Measurements from ENCODE around the gene MRS2.
"Not testable (repeated sequence)": the region's sequence is repeated elsewhere in the genome, so short reads cannot be mapped to it uniquely, and the experiment has no call there.

Gene MRS2

GRCh38 chr6:24385536-24386269, 17.0 kb upstream of the MRS2 start:
- no peak for DNase-seq (ENCODE audit: low read depth in 2 of 2, low spot score in 1 of 2)

- DNase-seq (ENCODE audit: low read depth in 2 of 2, low spot score in 1 of 2) = no peak
Measured at GRCh38 chr6:24387818-24388217, 14.9 kb upstream of the MRS2 start.

- no peak for DNase-seq (ENCODE audit: low read depth in 2 of 2, low spot score in 1 of 2)
Measured at GRCh38 chr6:24391208-24391607, 11.5 kb upstream of the MRS2 start.

- DNase-seq (ENCODE audit: low read depth in 2 of 2, low spot score in 1 of 2) = no peak
Measured at GRCh38 chr6:24391756-24392405, 10.9 kb upstream of the MRS2 start.

DNA sequence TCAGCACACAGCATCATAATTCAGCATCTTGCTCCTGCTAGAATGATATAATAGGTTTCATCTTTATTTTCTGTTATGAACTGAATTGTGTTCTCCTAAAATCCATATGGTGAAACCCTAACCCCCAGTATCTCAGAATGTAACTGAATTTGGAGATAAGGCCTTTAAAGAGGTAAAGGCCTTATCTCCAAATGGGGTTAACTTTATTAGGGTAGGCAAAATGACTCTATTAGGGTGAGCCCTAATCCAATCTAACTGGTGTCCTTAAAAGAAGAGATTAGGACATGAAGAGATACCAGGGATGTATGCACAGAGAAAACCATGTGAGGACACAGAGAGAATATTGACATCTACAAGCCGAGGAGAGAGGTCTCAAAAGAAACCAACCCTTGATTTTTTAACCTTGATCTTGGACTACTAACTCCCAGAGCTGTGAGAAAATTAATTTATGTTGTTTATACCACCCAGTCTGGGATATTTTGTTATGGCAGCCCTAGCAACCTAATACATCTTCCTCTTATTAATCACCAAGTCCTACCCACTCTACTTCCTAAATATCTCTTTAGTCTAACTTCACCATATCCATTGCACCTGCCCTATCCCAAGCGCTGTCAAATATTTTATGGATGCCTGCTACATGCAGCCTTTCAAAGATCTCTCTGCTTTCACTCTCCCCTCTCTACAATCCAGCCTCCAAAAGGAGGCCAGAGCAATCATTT, 8.5 kb upstream of the MRS2 start:
- no peak for DNase-seq (ENCODE audit: low read depth in 2 of 2, low spot score in 1 of 2)

DNA sequence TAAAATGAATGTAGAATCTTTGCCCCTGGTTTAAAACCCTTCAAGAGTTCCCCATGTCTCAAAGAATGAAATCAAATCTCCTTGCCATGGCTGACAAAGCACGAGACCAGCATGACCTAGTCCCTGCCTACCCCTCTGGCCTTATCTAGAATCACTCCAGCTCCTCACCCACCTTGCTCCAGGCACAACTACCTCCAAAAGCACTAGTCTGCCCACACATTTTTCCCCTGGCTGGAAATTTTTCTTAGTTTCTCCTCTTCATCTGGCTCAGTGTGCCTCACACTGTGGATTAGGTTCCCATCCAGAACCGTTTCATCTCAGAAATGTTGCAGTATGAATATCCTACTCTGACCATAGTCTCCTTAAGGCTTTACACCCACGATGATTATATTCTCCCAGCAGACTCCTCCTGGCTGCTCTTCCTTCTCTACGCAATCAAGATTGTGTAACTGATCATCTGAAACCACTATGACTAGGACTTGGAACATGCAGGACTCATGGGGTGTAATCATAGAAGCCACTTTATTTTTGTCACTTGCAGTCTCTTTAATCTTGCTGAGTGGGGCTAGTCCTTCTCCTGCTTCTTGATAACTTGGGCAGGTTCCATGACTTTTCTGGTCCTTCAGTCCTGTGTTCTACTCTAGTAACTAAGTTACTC, 7.8 kb upstream of the MRS2 start:
- DNase-seq (ENCODE audit: low read depth in 2 of 2, low spot score in 1 of 2) = no peak

DNA sequence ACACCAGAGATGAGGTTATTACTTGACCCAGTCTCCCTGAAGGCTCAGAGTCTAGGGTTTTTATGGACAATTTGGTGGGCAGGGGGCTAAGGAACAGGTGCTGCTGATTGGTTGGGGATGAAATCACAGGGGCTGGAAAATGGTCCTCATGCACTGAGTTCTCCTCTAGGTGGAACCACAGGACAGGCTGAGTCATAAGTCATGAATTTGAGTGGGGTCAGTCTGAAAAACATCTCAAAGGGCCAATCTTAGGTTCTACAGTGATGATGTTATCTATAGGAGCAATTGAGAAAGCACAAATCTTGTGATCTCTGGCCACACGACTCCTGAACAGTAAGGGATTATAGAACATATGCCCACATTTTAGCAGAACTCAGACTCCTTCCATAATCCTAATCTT, 5.9 kb upstream of the MRS2 start:
- DNase-seq (ENCODE audit: low read depth in 2 of 2, low spot score in 1 of 2) = no peak

DNA sequence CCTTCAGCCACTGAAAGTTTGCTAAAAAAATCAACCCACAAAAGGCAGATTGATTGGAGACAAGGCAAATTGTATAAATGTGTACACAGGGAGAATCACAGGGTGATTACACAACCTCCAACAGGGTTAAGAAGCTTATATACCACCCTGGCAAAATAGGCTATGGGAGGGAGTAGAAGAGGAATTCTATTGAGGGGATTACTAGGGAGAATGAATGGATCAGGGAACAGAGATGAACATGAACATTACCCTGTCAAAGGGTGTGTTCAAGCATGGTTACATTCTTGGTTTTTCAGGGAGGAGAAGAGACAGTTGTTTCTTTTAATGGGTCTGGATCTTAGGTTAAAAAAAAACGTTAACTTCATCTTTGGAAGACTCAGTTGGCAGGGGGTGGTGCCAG, 5.1 kb upstream of the MRS2 start:
- DNase-seq (ENCODE audit: low read depth in 2 of 2, low spot score in 1 of 2) = no peak

DNA sequence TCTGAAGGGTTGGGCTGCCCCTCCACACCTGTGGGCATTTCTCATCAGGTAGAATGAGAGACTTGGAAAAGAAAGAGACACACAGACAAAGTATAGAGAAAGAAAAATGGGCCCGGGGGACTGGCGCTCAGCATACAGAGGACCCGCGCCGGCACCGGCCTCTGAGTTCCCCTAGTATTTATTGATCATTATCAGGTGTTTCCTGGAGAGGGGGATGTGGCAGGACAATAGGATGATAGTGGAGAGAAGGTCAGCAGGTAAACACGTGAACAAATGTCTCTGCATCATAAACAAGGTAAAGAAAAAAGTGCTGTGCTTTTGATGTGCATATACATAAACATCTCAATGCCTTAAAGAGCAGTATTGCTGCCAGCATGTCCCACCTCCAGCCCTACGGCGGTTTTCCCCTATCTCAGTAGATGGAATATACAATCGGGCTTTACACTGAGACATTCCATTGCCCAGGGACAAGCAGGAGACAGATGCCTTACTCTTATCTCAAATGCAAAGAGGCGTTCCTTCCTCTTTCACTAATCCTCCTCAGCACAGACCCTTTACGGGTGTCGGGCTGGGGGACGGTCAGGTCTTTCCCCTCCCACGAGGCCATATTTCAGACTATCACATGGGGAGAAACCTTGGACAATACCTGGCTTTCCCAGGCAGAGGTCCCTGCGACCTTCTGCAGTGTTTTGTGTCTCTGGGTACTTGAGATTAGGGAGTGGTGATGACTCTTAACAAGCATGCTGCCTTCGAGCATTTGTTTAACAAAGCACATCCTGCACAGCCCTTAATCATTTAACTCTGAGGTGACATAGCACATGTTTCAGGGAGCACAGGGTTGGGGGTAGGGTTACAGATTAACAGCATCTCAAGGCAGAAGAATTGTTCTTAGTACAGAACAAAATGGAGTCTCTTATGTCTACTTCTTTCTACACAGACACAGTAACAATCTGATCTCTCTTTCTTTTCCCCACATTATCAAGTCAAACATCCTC, 2.4 kb upstream of the MRS2 start:
- not testable (repeated sequence) for DNase-seq (ENCODE audit: low read depth in 2 of 2, low spot score in 1 of 2)

DNA sequence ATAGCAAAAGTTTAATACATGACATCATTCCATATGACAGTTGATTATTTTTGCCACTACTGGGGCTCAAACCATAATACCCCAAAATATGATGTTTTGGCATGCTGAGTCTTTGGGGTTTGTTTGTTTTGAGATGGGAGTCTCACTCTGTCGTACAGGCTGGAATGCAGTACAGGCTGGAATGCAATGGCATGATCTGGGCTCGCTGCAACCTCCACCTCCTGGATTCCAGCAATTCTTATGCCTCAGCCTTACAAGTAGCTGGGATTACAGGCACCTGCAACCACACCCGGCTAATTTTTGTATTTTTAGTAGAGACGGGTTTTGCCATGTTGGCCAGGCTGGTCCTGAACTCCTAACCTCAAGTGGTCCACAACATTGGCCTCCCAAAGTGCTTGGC, 1.3 kb upstream of the MRS2 start:
- DNase-seq (ENCODE audit: low read depth in 2 of 2, low spot score in 1 of 2) = no peak

GRCh38 chr6:24403501-24403824, 727 bp downstream of the MRS2 start:
- DNase-seq (ENCODE audit: low read depth in 2 of 2, low spot score in 1 of 2) = no peak

GRCh38 chr6:24405262-24405661, 2.5 kb downstream of the MRS2 start:
- DNase-seq (ENCODE audit: low read depth in 2 of 2, low spot score in 1 of 2) = no peak

GRCh38 chr6:24408719-24409410, 6.1 kb downstream of the MRS2 start:
- no peak for DNase-seq (ENCODE audit: low read depth in 2 of 2, low spot score in 1 of 2)

DNA sequence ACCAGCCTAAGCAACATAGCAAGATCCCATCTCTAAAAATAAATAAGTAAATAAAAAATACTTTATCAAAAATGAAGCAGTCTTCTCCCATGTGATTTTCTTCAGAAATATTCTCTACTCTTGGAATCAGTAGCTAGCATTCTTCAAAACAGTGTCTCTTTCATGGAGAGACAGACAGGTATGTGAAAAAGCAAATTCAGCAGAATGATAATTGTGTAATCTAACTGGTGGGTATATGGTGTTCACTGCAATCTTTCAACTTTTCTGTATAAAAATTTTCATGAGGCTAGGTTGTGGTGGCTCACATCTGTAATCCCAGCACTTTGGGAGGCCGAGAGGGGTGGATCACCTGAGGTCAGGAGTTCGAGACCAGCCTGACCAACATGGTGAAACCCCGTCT, 7.9 kb downstream of the MRS2 start:
- DNase-seq (ENCODE audit: low read depth in 2 of 2, low spot score in 1 of 2) = no peak

GRCh38 chr6:24412294-24412693, 9.6 kb downstream of the MRS2 start:
- DNase-seq (ENCODE audit: low read depth in 2 of 2, low spot score in 1 of 2) = no peak

DNA sequence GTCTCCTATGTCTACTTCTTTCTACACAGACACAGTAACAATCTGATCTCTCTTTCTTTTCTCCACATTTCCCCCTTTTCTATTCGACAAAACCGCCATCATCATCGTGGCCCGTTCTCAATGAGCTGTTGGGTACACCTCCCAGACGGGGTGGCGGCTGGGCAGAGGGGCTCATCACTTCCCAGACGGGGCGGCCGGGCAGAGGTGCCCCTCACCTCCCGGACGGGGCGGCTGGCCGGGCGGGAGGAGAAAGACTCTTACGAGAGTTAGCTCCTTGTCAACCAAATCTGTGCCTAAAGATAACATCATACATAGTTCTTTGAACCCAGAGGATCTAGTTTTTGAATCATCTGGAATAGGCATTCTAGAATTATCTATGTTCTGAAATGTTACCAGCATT, 11.8 kb downstream of the MRS2 start:
- not testable (repeated sequence) for DNase-seq (ENCODE audit: low read depth in 2 of 2, low spot score in 1 of 2)

GRCh38 chr6:24415753-24416152, 13.0 kb downstream of the MRS2 start:
- no peak for DNase-seq (ENCODE audit: low read depth in 2 of 2, low spot score in 1 of 2)

DNA sequence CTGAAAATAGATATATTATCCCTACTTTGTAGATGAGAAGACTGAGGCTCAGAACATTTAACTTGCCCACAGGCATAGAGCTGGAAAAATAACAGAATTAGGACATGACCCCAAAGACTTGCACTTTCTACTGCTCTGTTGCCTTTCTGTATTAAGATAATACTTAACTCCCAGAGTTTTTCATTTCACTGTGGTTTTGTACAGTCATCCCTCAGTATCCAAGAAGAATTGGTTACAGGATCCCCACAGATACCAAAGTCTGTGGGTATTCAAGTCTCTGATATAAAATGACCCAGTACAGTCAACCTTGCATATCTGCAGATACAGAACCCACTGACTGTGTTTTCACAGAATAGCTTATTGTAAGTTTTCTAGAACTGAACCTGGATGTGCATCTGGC, 16.8 kb downstream of the MRS2 start:
- no peak for DNase-seq (ENCODE audit: low read depth in 2 of 2, low spot score in 1 of 2)

GRCh38 chr6:24425091-24425490, 22.4 kb downstream of the MRS2 start:
- no peak for DNase-seq (ENCODE audit: low read depth in 2 of 2, low spot score in 1 of 2)
